IPS DF 6.9 (cell line): Measurements from ENCODE around the gene KCNQ1OT1.

Source experiments
- DNase-seq: peaks from one replicate; pipeline ENCODE4 v3.0.0-alpha.2; 2013; ENCODE audit warnings: low read depth, low spot score
- H3K27ac ChIP-seq: one replicate; pipeline ENCODE4 v1.5.1; 2013; ENCODE audit warnings: low read length, control low read depth
- H3K27me3 ChIP-seq: 2 replicates; pipeline ENCODE4 v1.6.1; 2013; ENCODE audit warnings: mild to moderate bottlenecking, low read length; ENCODE audit not compliant: control insufficient read depth, insufficient read depth
- H3K36me3 ChIP-seq: 2 replicates; pipeline ENCODE4 v1.6.1; 2013; ENCODE audit warnings: low read length; ENCODE audit not compliant: control insufficient read depth, insufficient read depth
- H3K4me1 ChIP-seq: 2 replicates; pipeline ENCODE4 v1.6.1; 2013; ENCODE audit warnings: low read length; ENCODE audit not compliant: control insufficient read depth, insufficient read depth
- H3K4me3 ChIP-seq: 2 replicates; pipeline ENCODE4 v1.5.1; 2013; ENCODE audit warnings: mild to moderate bottlenecking, low read length
- H3K9me3 ChIP-seq: 2 replicates; pipeline ENCODE4 v1.6.1; 2013; ENCODE audit warnings: low read length, inconsistent platforms; ENCODE audit not compliant: control insufficient read depth, insufficient read depth
- WGBS: extraction: QIAGEN DNeasy Blood & Tissue Kit; methylation state at CpG from one replicate; pipeline ENCODE4 v1.1.7; 2013; ENCODE audit warnings: mixed read lengths, missing lambda C conversion rate; ENCODE audit not compliant: insufficient read length, insufficient coverage; 5-methylcytosine and 5-hydroxymethylcytosine counted together

The KCNQ1OT1 gene

DNA sequence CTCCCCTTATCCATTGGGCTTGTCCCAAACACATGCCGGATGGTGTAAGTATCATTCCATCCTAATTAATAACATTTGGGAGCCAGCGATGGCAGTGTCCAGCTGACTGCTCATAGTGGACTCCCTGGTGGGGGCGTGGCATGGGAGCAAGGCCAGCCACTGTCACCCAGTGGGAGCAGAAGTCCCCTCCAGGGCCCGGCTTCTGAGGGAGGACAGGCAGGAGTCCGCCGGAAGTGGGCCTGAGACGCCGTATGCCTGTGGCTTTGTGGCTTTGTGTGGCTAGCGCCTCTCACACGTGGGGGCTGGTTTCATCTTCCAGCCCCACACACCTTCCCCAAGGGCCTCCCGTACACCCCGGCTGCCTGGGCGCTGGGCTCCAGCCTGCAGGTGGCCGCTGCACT lies 130.5 kb downstream of the KCNQ1OT1 start:
- Histone ChIP-seq H3K27me3 (peaks cover 17% of the 10 kb centered on the region; the same call in 1 of the 2 replicates), H3K36me3 (no peaks in the 10 kb centered on the region; the same call in 1 of the 2 replicates), H3K9me3 (no peaks in the 10 kb centered on the region), H3K4me1 (no peaks in the 10 kb centered on the region), H3K4me3 (no peak overlapping the region), H3K27ac (no peak overlapping the region)
- WGBS = no CpG with 5 or more reads among the region's 14 CpGs
- no peak for DNase-seq

DNA sequence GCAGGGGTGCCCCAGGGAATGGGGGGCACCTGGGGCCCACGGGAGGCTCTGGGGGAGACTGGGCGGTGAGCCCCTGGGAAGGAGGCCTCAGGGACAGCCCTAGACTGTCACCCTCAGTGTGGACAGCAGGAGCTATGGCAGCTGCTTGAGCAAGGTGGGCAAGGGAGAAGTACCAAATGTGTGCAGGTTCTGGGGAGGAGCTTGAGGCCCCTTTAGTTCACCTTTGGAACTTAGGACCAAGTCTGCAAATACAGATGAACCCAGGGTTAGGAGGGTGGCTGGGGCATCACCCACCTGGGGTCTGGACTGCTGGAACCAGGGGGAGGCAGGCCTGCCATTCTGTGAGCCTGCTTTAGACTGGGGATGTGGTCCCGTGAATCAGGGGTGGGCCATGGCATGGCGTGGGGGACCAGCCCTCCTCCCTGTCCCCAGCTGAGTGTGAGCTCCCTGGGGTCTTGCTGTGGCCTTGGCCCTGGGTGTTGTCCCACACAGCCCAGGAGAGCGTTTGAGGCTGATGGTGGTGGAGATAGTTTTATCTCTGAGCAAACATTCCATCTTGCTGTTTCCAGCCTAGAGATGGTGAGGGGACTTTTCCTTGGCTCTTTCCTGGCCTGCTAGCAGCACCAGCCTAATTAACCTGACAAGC lies 132.6 kb downstream of the KCNQ1OT1 start:
- Histone ChIP-seq H3K4me1 (no peaks in the 10 kb centered on the region), H3K27ac (no peak overlapping the region), H3K4me3 (no peak overlapping the region), H3K9me3 (no peaks in the 10 kb centered on the region), H3K27me3 (peaks cover 15% of the 10 kb centered on the region; the same call in 1 of the 2 replicates), H3K36me3 (no peaks in the 10 kb centered on the region)
- no CpG with 5 or more reads among the region's 5 CpGs for WGBS
- DNase-seq = no peak

DNA sequence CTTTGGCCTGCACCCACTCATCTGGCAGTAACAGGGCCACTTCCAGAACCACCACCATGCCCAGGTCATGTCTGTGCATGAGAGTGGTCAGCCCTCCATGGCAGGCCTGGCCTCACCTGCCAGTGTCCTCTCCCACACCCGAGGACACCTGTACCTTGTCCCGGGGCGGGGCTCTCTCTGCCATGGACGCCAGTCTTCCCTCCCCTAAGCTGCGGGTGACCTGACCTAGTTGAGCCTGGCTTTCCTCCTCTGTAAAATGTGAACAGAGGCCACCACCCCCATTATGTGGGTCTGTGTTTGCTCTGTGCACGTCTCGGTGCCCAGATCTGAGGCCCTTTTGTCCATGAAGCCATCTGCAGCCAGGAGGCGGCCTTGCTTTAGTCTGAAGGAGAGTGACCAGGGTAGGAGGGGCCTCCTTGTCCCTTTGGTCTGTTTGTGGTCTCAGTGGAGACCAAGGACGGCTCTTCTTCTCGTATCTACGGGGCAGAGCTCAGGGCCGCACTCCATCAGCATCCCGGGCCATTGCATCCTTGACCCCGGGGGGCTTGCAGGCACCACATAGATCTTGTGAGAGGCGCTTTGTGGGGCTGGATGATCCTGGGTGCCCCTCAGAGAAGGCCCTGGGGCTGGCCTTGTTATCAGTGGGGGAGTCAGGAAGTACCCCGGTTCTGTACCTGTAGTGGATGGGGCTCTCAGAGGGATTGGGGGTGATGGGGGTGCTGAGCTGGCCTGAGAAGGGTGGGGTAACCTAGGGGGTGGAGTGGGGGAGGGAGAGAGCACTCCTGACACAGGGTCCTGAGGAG lies 133.4 kb downstream of the KCNQ1OT1 start:
- Histone ChIP-seq H3K9me3 (no peaks in the 10 kb centered on the region), H3K27ac (no peak overlapping the region), H3K27me3 (peaks cover 15% of the 10 kb centered on the region; the same call in 1 of the 2 replicates), H3K36me3 (no peaks in the 10 kb centered on the region), H3K4me1 (0 out of 2 replicates have a peak, but pooled peaks cover under 1% of the 10 kb centered on the region), H3K4me3 (no peak overlapping the region)
- WGBS = no CpG with 5 or more reads among the region's 16 CpGs
- DNase-seq = no peak

DNA sequence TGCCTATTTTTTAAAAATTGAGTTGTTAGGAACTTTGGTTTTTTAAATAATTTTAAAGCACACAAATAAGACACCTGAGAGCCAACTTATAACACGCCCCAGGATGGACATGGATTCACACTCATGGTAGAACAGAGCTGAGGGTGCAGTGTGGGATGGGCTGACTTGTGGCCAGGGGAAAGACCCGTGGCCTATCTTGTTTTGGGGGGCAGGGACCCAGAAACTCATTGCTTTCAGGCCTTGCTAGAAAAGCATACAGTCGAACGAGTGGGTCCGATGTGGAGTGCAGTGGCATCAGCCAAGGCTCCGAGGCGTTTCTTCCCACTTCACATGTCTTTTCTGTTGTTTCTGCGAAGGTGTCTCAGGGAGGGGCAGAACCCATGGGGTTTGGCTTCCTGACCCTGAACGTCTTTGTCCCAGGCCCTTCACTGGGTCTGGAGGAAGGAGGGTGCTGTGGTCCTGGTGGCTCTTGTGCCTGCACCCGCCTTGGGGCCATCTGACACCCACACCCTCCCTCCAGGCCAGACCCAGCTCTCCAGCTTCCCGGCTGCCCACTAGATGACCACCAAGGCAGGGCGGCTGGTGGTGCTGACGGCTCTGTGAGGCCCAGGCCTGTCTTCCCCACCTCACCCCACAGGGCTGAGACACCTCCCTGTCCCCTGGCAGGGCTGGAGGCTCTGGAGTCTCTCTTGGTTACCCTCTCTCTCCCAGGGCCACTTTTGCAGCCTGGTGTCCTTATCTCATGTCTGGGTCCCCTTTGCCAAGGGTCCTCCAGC lies 134.2 kb downstream of the KCNQ1OT1 start:
- Histone ChIP-seq H3K4me1 (0 out of 2 replicates have a peak, but pooled peaks cover 3% of the 10 kb centered on the region), H3K36me3 (no peaks in the 10 kb centered on the region), H3K27ac (no peak overlapping the region), H3K9me3 (no peaks in the 10 kb centered on the region), H3K27me3 (peaks cover 15% of the 10 kb centered on the region; the same call in 1 of the 2 replicates), H3K4me3 (no peak overlapping the region)
- WGBS = no CpG with 5 or more reads among the region's 13 CpGs
- DNase-seq = no peak

DNA sequence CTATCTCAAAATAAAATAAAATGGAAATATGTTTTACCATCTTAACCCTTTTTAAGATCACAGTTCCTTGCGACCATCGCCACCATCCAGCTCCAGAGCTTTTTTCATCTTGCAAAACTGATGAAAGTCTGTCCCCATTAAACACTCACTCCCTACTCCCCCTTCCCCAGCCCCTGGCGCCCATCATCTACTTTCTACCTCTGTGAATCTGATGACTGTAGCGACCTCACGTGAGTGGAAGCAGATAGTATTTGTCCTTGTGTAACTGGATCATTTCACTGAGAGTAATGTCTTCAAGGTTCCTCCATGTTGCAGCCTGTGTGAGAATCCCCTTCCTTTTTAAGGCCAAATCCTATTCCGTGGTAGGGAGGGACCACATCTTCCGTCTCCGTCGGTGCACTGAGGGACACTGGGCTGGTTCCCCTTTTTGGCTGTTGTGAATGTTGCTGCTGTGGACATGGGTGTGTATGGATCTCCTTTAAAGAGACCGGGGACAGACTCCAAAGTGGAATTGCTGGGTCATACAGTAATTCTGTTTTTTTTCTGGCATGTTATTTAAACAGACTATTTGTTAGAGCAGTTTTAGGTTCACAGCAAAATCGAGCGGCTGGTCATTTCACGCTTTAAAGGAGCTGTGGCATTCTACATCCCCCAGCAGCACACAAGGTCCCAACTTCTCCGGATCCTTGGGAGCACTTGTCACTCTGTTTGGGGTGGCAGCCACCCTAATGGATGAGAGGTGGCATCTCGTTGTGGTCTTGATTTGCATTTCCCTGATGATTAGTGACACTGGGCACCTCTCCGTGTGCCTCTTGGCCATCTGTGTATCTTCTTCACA lies 135.0 kb downstream of the KCNQ1OT1 start:
- no CpG with 5 or more reads among the region's 16 CpGs for WGBS
- H3K27me3 ChIP-seq = peaks cover 15% of the 10 kb centered on the region; the same call in 1 of the 2 replicates
- no peaks in the 10 kb centered on the region for H3K9me3 ChIP-seq
- H3K36me3 ChIP-seq = no peaks in the 10 kb centered on the region
- DNase-seq = no peak
- no peak overlapping the region for H3K4me3 ChIP-seq
- H3K27ac ChIP-seq = no peak overlapping the region
- H3K4me1 ChIP-seq = 0 out of 2 replicates have a peak, but pooled peaks cover 3% of the 10 kb centered on the region

DNA sequence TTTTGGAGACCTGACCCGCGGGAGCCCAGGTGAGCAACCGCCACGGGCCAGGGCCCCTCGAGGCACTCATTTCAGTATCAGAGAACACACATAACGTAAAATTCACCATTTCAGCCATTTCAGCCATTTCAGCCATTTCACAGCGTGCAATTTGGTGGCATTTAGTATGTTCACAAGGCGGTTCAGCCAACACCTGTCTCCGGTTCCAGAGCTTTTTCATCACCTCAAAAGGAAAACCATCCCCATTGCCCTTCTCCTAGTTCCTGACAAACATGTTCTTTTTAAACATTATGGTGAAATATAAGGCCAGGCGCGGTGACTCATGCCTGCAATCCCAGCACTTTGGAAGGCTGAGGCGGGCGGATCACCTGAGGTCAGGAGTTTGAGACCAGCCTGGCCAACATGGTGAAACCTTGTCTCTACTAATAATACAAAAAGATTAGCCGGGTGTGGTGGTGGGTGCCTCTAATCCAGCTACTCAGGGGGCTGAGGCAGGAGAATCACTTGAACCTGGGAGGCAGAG lies 135.7 kb downstream of the KCNQ1OT1 start:
- Histone ChIP-seq H3K4me3 (no peak overlapping the region), H3K27ac (no peak overlapping the region), H3K36me3 (no peaks in the 10 kb centered on the region), H3K4me1 (0 out of 2 replicates have a peak, but pooled peaks cover 3% of the 10 kb centered on the region), H3K27me3 (peaks cover 14% of the 10 kb centered on the region; the same call in 1 of the 2 replicates), H3K9me3 (no peaks in the 10 kb centered on the region)
- no peak for DNase-seq
- WGBS = no CpG with 5 or more reads among the region's 14 CpGs

DNA sequence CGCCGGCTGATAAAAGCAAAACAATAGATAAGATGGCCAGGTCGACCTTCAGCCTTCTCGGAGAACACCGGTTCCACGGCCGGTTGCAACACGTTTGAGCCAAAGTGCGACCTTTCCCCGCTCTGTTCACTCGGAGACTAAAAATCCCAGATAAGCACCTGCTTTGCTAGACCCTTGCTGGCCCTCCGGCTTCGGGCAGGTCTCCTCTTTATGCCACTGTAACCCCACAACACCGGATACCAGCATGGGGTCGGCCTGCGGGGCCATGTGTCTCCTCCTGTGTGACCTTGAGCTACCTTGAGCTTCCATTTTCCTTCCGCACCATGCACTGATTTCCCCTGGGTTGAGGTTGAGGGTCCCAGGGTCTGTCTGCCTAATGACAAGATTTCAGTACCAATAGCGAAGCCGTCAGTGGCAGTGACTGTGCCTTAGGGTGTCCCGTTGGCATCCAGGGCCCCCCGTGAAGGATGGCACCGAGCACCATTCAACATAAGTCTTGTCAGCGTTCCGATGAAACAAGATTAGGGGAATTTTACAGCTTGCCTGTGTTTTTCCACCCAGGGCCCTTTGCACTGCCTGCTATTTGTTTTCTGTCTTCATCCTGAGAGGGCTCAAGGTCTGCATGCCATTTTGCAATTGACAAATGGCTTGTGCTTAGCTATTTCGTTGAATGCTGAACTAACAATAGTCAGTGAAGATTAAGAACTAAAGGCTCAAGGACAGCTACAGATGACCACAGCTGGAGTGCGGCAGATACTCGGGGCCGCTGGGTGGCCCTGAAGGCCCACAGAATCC lies 136.4 kb downstream of the KCNQ1OT1 start:
- H3K27me3 ChIP-seq = peaks cover 14% of the 10 kb centered on the region; the same call in 1 of the 2 replicates
- no peaks in the 10 kb centered on the region for H3K36me3 ChIP-seq
- H3K4me3 ChIP-seq = no peak overlapping the region

DNA sequence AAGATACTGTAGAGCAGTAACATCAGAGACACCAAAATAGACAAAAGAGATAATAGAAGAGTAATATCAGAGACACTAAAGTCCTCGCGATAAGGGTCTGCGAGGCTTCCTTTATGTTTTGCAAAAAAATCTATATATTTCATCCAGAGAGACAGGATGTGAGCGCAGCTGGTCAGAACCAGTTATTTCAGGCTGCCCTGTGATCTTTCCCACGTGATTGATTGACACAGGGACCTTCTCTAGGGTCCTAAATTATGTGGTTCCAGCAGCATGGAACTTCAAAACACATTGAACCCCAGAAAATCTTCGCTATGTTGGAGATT lies 136.9 kb downstream of the KCNQ1OT1 start:
- Histone ChIP-seq H3K36me3 (no peaks in the 10 kb centered on the region), H3K4me3 (no peak overlapping the region), H3K9me3 (no peaks in the 10 kb centered on the region), H3K27me3 (peaks cover 14% of the 10 kb centered on the region; the same call in 1 of the 2 replicates), H3K4me1 (0 out of 2 replicates have a peak, but pooled peaks cover 3% of the 10 kb centered on the region), H3K27ac (no peak overlapping the region)
- WGBS = no CpG with 5 or more reads among the region's 6 CpGs
- DNase-seq = no peak

More for the DNA sequence above, 136.4 kb downstream of the KCNQ1OT1 start:
- H3K27ac ChIP-seq = no peak overlapping the region
- H3K4me1 ChIP-seq = 0 out of 2 replicates have a peak, but pooled peaks cover 3% of the 10 kb centered on the region
- no CpG with 5 or more reads among the region's 28 CpGs for WGBS
- no peak for DNase-seq
- H3K9me3 ChIP-seq = no peaks in the 10 kb centered on the region
